NB4 (cell line): ENCODE data around the gene MTURN.

Source experiments
- DNase-seq: peaks from one replicate; pipeline ENCODE4 v3.0.0; 2010; ENCODE audit warnings: low read depth
- H3K4me3 ChIP-seq: one replicate; pipeline ENCODE4 v1.5.1; 2011; ENCODE audit warnings: mild to moderate bottlenecking, low read depth, low read length, moderate library complexity
- CTCF ChIP-seq: IDR thresholded peaks from one replicate; pipeline ENCODE4 v1.5.1; 2012; ENCODE audit warnings: low read depth, low read length
- MAX ChIP-seq: IDR thresholded peaks from 2 replicates; pipeline ENCODE4 v1.6.1; 2011; ENCODE audit warnings: low read depth, low read length
- MYC ChIP-seq: IDR thresholded peaks from 2 replicates; pipeline ENCODE4 v1.6.1; 2011; ENCODE audit warnings: low read depth, low read length
- POLR2A ChIP-seq: IDR thresholded peaks from 2 replicates; pipeline ENCODE4 v1.6.1; 2011; ENCODE audit warnings: mild to moderate bottlenecking; ENCODE audit not compliant: insufficient read length; ENCODE audit errors: extremely low read depth

MTURN gene

GRCh38 chr7:30115709-30116297 lies 19.0 kb upstream of the MTURN start:
- DNase-seq: no peak
- H3K4me3 ChIP-seq: no peak overlapping the region
- TF ChIP-seq MAX (no peak), MYC (no peak), POLR2A (no peak), CTCF (no peak)

- no peak overlapping the region for H3K4me3 ChIP-seq
- DNase-seq: no peak
- TF ChIP-seq CTCF (no peak), POLR2A (no peak), MYC (no peak), MAX (no peak)
These were observed 18.0 kb upstream of the MTURN start for GRCh38 chr7:30116771-30117170.

GRCh38 chr7:30117896-30118295 lies 16.9 kb upstream of the MTURN start:
- no peak for DNase-seq
- TF ChIP-seq MAX (no peak), POLR2A (no peak), CTCF (no peak), MYC (no peak)
- no peak overlapping the region for H3K4me3 ChIP-seq

- no peak for DNase-seq
- TF ChIP-seq MAX (no peak), CTCF (no peak), MYC (no peak), POLR2A (no peak)
- no peak overlapping the region for H3K4me3 ChIP-seq
These were observed 14.8 kb upstream of the MTURN start for GRCh38 chr7:30119890-30120577.

- 0 out of 2 replicates have a peak, but pooled peaks have one; percentile 20 for TF ChIP-seq MAX
- TF ChIP-seq CTCF: no peak
- no peak for DNase-seq
These were observed 813 bp upstream of the MTURN start for GRCh38 chr7:30133736-30134610.

More at GRCh38 chr7:30133736-30134610, 813 bp upstream of the MTURN start:
- peak overlapping the region; percentile 73 for H3K4me3 ChIP-seq
